ENCODE data around the gene NDUFAF7. TPM values are rescaled to one million over a fixed set of nuclear protein-coding genes. Genes with fewer than 3 reads are reported as not detected.

The NDUFAF7 gene
- polyA plus RNA-seq, 1 of the 3 experiments (the other 2 are of a cell fraction), result 24.8 TPM

GRCh38 chr2:37231241-37232130 lies at the start of gene NDUFAF7, which contains the start of gene CEBPZ (continued):
- TF ChIP-seq, protein P1, sequence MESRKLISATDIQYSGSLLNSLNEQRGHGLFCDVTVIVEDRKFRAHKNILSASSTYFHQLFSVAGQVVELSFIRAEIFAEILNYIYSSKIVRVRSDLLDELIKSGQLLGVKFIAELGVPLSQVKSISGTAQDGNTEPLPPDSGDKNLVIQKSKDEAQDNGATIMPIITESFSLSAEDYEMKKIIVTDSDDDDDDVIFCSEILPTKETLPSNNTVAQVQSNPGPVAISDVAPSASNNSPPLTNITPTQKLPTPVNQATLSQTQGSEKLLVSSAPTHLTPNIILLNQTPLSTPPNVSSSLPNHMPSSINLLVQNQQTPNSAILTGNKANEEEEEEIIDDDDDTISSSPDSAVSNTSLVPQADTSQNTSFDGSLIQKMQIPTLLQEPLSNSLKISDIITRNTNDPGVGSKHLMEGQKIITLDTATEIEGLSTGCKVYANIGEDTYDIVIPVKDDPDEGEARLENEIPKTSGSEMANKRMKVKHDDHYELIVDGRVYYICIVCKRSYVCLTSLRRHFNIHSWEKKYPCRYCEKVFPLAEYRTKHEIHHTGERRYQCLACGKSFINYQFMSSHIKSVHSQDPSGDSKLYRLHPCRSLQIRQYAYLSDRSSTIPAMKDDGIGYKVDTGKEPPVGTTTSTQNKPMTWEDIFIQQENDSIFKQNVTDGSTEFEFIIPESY (IDR thresholded peaks at IDR 0.05; ENCODE audit: borderline replicate concordance, low read depth), result no peak
- TF ChIP-seq SMC3 (IDR thresholded peaks at IDR 0.05; ENCODE audit: low read depth, low read length) (no peak), NFIC (IDR thresholded peaks at IDR 0.05; ENCODE audit: borderline replicate concordance) (no peak; the same call in 1 of the 2 replicates), MAX (IDR thresholded peaks at IDR 0.05; ENCODE audit: low read depth) (peak; percentile 98), IRF3 (IDR thresholded peaks at IDR 0.05; ENCODE audit: low read depth, low read length) (no peak), RCOR1 (IDR thresholded peaks at IDR 0.05; ENCODE audit: low read length) (no peak), JUND (IDR thresholded peaks at IDR 0.05) (no peak), MXI1 (IDR thresholded peaks at IDR 0.05; ENCODE audit: low read depth, low read length) (peak; percentile 98)
- TF ChIP-seq, protein P2, sequence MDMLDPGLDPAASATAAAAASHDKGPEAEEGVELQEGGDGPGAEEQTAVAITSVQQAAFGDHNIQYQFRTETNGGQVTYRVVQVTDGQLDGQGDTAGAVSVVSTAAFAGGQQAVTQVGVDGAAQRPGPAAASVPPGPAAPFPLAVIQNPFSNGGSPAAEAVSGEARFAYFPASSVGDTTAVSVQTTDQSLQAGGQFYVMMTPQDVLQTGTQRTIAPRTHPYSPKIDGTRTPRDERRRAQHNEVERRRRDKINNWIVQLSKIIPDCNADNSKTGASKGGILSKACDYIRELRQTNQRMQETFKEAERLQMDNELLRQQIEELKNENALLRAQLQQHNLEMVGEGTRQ (IDR thresholded peaks at IDR 0.05; ENCODE audit: borderline replicate concordance, low read depth, low read length), result no peak
- TF ChIP-seq, protein P3, sequence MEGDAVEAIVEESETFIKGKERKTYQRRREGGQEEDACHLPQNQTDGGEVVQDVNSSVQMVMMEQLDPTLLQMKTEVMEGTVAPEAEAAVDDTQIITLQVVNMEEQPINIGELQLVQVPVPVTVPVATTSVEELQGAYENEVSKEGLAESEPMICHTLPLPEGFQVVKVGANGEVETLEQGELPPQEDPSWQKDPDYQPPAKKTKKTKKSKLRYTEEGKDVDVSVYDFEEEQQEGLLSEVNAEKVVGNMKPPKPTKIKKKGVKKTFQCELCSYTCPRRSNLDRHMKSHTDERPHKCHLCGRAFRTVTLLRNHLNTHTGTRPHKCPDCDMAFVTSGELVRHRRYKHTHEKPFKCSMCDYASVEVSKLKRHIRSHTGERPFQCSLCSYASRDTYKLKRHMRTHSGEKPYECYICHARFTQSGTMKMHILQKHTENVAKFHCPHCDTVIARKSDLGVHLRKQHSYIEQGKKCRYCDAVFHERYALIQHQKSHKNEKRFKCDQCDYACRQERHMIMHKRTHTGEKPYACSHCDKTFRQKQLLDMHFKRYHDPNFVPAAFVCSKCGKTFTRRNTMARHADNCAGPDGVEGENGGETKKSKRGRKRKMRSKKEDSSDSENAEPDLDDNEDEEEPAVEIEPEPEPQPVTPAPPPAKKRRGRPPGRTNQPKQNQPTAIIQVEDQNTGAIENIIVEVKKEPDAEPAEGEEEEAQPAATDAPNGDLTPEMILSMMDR (IDR thresholded peaks at IDR 0.05), result no peak

Data from SK-N-SH (cell line).